NAMALWA (cell line): Measurements from ENCODE around the gene REST.
"Not testable (repeated sequence)": the region's sequence is repeated elsewhere in the genome, so short reads cannot be mapped to it uniquely, and the experiment has no call there.

Source experiments
- DNase-seq: peaks from one replicate; pipeline ENCODE4 v3.0.0-alpha.2; 2015; ENCODE audit warnings: low spot score

REST gene

DNA sequence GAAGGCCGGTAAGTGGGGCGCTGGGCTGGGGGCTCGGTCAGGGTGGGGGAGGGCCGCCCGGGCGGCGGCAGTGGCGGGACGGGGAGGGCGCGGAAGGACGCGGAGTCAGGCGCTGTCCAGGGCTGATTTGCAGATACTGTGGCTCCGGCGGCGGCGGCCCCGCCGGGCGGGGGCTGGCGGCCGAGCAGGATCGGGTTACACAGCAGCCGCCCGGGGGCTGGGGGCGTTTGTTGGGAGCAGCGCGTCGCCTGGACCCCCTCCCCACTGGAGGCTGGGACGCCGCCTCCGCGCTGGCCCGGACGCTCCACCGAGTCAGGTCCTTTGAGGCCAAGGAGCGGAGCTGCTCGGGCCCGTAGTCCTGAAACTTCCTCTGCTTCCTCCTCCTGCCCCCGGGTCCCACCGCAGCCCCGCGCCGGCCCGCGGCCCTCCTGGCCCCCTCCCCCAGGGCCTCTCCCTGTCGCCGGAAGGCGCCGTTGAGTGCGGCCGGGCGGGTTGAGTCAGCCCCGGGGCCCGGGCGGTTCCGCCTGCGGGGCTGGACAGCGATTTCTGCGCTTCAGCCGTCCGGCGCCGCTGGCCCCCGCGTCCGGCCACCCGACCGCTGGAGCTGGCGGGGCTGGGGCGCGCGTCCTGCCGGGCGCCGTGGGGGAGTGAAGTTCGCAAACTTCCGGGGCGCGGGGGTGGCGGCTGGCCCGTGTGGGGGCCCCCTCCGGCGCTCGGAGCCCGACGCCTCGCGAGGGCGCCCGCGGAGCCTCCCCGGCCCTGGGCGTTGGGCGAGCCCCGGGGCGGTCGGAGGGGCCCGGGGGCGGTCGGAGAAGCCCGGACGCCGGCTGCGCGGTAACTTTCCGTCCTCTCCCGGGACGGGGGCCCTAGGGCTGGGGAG is 746 bp downstream of the REST start:
- peak; percentile 69 for DNase-seq

DNA sequence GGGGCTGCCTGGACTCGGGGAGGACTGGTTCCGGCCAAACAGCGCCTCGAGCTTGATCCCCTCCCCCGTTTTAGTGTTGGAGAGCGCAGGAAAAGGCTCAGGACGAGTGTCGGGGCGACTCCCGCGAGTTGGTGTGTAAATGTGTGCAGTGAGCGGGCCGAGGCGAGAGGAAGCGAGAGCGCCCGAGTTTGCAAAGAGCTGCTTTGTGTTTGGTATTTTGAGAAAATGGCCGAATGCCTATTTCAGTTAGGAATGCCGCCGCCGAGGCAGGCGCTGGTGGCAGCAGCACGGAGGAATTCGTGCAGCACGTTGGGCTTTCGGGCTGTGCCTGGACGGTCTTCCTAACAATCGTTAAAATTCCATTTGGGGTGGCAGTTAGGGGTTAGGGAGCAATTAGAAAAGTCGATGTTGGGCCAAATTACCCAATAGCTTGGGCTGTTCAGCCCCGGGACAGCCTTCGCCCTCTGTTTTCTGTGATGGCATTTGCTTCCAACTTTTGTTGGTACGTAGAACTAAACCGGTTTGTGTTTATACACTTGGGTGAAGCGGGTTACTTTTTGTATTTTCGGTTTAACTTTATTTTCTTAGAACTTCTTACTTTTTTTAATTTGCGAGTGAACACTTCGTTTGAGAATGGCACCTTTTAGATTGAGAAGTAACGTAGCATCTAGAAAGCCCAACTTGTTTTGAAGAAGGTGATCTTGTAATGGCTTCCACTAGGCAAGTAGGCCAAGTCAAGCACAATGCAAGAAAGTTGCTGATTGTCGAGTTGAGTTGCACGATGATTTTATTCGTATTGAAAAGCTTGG is 1.6 kb downstream of the REST start:
- peak; percentile 81 for DNase-seq

DNA sequence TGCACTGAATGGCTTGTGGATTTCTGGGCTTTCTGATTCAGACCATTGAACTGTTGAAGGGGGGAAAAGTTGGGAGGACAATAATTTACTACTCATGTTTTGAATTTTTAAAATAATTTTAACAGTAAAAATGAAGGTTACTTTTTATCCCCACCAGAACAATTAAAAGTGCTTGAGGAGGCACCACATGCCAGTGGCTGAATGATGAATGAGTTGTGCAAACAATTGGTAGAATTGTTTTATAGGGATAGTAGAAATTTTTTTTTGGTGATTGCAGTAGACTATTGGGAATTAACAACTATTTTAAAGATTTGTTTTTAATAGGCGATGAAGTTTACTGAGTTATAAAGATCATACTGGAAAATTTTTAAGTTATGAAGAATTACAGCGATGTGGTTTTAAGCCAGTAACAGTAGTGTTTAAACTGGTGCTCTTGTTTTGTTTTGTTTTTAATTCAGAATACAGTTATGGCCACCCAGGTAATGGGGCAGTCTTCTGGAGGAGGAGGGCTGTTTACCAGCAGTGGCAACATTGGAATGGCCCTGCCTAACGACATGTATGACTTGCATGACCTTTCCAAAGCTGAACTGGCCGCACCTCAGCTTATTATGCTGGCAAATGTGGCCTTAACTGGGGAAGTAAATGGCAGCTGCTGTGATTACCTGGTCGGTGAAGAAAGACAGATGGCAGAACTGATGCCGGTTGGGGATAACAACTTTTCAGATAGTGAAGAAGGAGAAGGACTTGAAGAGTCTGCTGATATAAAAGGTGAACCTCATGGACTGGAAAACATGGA is 2.7 kb downstream of the REST start:
- no peak for DNase-seq

DNA sequence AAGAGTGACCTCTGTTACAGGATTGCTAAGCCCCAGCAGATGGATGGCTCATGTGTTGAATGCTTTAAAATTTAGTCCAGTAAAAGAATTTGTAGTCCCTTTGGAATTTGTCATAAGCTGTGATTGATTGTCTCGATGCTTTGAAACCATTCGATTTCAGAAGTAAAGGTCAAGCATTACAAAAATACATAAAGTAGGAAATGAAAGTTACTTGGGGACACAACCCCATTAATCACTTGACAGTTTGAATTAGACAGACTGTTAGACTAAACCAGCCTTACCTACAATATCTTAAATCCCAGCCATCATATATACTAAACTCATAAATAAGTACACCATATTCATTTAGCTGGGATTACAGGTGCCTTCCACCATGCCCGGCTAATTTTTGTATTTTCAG is 6.6 kb downstream of the REST start:
- DNase-seq, result no peak

DNA sequence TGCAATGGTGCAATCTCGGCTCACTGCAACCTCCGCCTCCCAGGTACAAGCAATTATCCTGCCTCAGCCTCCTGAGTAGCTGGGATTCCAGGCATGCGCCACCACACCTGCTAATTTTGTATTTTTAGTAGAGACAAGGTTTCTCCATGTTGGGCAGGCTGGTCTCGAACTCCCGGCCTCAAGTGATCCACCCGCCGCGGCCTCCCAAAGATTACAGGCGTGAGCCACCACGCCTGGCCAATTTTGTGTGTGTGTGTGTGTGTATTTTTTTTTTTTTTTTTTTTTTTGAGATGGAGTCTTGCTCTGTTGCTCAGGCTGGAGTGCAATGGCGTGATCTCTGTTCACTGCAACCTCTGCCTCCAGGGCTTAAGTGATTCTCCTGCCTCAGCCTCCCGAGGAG is 7.3 kb downstream of the REST start:
- not testable (repeated sequence) for DNase-seq

DNA sequence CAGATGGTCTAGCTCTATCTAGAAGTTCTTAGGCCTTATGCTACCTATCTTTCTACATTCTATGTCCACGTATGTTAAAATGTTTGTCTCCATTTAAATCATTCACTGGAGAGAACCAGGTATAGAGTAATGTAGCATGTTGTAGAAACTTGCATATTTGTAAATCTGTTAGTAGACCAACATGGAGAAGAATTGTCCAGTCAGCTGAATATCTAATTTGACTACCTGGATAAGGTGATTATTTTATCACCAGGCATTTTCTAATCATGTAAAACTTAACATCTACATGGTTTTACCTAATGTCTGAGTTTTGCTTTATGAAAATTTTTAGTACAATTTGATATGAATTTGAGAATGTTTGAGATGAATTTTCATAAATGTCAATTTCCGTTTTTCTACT is 19.5 kb downstream of the REST start:
- no peak for DNase-seq

DNA sequence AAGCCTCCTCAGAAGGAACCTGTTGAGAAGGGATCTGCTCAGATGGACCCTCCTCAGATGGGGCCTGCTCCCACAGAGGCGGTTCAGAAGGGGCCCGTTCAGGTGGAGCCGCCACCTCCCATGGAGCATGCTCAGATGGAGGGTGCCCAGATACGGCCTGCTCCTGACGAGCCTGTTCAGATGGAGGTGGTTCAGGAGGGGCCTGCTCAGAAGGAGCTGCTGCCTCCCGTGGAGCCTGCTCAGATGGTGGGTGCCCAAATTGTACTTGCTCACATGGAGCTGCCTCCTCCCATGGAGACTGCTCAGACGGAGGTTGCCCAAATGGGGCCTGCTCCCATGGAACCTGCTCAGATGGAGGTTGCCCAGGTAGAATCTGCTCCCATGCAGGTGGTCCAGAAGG is 22.9 kb downstream of the REST start:
- no peak for DNase-seq

DNA sequence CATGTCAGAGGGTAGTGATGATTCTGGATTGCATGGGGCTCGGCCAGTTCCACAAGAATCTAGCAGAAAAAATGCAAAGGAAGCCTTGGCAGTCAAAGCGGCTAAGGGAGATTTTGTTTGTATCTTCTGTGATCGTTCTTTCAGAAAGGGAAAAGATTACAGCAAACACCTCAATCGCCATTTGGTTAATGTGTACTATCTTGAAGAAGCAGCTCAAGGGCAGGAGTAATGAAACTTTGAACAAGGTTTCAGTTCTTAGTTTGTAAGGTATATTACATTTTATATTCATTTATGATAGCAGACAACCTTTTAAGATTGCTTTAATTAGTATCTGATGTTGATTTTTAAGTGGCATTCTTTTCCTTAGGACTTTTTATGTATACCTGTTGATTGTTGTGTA is 24.2 kb downstream of the REST start:
- no peak for DNase-seq

DNA sequence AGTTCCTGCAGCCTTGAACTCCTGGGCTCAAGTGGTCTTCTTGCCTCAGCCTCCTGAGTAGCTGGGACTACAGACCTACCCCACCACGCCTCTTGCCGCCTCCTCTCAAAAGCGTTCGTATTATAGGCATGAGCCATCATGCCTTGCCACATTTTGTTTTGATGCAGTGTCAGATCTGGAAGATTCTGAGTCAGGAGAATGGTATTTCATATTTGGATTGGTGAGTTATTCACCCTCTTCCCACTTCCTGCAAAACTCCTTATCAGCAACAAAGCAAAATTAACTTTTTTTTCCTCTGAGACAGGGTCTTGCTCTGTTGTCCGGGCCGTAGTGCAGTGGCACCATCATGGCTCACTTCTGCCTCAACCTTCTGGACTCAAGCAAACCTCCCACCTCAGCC is 29.6 kb downstream of the REST start:
- no peak for DNase-seq

DNA sequence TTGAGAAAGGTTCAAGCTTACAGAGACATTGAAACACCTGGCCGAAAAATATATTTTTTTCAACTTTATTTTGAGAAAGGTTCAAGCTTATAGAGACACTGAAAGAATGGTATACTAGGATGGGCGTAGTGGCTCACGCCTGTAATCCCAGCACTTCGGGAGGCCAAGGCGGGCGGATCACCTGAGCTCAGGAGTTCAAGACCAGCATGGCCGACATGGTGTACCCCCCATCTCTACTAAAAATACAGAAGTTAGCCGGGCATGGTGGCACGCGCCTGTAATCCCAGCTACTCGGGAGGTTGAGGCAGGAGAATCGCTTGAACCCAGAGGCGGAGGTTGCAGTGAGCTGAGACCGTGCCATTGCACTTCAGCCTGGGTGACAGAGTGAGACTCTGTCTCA is 32.1 kb downstream of the REST start:
- DNase-seq, result not testable (repeated sequence)

DNA sequence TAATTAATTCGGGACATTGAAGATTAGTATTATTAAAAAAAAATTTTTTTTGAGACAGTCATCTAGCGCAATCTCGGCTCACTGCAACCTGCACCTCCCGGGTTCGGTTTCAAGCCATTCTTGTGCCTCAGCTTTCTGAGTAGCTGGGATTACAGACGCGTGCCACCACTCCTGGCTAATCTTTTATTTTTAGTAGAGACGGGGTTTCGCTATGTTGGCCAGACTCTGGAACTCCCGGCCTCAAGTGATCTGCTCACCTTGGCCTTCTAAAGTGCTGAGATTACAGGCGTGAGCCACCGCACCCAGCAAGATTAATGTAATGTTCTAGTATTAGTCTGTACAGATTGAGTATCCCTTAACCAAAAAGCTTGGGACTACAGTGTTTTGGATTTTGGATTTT is 32.7 kb downstream of the REST start:
- DNase-seq, result no peak

DNA sequence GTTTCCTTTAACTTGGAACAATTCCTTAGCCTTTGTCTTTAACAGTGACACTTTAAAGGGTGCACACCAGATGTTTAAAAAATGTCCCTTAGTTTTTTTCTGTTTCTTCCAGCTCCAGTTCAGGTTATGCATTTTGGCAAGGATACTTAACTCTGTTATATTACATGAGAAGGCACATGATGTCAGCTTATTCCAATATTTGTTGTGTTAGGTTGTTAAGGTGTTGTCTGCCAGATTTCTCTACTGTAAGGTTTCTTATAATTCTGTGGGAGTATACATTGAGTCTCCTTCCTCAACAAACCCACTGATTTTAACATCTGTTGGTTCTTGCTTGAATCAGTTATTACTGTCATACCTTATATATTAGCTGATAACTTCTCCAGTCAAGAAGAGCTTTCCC is 33.3 kb downstream of the REST start:
- no peak for DNase-seq

DNA sequence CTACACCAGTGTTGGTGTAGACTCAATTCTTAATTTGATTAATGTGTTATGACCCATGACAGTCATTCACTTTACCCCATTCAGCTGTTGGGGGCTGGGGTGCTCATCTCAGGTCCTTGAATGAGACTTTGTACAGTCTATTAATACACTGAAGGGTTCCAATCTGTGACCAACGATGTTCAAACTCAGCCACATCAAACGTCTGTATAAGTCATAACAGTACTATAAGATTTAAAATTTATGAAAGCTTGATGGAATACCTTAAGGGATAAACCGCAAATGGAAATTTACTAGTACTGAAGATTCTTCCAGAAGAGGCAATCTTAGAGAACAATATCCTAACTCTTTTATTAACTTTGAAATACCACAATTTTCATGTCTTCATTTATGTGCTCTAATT is 33.7 kb downstream of the REST start:
- no peak for DNase-seq

DNA sequence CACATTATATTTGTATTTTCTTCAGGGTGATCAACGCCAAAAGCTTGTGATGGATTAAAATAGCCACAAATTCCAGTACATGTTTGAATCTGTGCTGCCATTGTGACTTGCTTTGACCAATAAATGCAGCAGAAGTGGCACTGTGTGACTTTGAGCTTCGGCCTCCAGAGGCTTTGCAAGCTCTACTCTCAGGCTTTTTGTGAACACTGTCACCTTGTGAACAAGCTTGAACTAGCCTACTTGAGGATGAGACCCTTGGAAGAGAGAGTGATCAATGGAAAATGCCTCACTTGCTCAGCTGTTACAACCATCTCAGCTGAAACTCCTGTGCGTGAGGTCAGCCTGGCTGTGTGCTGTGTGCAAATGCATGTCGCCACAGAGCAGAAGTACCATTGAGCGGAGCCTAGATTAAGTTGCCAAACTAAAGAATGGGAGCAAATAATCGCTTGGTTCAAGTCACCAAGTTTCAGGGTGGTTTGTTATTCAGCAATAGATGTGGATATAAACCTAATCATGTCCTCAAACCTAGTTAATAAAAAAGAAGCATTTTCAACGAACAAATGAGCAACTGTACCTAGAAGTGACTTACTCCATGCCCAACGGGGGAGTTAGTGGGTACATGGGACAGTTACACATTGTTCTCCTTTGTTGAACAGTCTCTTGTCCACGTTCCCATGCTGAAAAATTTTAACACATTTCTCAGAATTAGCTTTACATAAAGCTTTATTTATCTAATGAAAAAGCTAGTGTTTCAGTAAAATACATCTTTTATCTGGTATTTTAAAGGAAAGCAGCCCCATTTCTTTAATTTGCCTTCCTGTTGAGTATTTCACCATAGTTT is 46.2 kb downstream of the REST start:
- no peak for DNase-seq

DNA sequence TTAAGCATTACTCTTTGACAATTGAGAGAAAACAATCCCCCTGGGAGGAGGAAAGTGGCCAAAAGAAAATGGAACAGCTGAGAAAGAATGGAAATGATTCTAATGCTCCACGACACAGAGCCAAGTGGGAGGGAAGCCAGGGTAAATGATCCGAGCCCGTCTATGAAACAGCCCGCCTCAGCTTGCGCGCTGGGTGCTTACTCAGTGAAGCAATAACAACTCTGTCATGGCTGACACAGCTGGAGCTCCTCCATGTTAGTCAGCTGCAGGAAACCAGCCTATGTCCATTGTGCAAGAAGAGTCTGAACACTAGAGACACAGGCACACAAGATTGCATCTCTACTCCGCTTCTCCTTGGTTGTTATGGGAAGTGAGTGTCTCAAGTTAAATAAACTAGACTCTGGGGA is 50.4 kb downstream of the REST start:
- no peak for DNase-seq

DNA sequence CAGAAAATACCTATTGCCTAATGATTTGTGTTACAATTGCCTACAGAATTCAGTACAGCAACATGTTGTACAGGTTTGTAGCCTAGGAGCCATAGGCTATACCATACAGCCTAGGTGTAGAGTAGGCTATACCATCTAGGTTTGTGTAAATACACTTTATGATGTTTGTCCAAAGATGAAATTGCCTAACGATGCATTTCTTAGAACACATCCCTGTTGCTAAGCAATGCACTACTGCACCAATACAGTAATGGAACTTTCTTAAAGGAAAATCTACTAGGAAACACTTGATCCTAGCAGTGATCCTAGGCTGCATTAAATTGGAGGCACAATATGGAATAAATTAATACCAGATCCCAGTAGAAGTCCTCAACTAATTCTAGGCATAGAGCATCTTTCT is 51.4 kb downstream of the REST start:
- DNase-seq, result no peak

DNA sequence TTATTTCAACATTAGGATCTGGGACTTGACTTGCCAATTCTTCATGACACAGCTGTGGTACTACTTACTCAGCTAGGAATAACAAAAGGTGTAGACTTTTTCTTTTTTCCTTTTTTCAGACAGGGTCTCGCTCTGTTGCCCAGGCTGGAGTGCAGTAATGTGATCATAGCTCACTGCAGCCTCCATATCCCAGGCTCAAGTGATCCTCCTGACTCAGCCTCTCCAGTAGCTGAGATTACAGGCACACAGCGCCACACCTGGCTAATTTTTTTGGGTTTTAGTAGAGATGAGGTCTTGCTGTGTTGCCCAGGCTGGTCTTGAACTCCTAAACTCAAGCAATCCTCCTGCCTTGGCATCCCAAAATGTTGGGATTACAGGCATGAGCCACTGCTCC is 53.4 kb downstream of the REST start:
- no peak for DNase-seq

DNA sequence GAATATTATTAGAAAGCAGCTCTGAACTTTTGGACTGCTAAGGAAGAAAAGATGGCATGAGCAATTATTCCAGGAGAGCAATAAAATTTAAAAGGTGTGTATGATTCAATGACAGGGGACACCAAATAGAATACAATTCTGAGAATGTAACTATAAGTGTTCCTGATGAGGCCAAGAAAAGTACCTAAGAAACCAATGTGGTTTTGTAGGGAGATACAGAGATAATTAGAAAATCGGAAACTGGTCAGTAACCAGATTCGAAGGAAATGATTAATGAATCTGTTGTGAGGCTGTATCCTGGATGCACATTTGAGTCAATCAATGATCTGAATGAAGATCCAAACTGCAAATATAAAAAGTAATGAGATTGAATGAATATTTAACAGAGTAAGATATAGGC is 63.7 kb downstream of the REST start:
- DNase-seq, result no peak

DNA sequence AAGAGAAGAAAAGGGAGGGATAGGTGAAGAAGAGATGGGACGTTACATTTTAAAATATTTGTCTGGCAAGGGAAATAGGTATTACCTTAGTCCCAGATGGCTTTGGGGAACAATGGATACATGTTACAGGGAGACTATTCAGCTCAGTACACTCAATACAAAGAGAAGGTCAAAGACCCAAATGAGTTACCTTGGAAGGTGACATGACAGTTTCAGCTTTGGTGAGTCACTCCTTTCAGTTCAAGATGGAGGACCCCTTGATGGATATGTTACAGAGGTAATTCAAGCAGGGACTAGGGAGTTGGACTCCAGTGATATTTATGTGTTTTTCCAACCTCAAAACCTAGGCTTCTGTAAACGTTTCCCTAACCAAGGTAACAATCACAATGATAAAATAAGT is 64.7 kb downstream of the REST start:
- no peak for DNase-seq

DNA sequence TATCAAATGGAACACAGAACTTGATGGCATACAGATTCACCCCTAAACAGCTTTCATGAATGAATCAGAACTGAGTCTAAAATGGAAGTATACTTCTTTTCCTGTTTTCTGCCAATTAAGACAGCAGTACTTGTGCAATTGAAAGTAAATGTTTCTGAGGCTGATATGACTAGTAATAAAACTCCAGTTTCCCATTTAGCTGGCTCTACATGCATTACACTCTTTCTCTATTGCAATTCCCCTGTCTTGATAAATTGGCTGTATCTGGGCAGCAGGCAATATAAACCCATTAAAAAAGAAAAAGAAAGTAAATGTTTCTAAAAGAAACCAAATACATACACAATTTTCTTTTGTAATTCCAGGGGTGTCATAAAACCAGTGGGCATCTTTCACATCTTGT is 65.1 kb downstream of the REST start:
- DNase-seq, result no peak

DNA sequence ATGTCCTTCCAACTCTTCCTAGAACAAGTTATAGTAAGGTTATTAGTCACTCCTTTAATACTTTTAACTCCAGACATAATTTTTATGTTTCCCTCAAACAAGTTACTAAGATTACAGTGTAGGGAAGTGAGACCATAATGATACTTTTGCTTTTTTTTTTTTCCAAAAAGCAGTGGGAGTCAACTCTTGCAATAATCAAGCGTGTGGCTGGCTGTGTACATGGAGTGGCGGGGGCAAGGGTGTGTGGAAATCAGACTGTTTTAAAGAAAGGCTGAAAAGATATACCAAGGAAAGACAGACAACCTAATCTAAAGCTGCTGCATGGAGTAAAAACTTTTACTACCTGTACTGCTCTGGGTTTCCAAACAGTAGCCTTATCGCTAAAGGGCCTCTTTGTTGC is 65.6 kb downstream of the REST start:
- no peak for DNase-seq
